T-helper 2 cell treated with Interferon-gamma antibody and Interleukin-4, amounts not matched to agents 5 μg/mL and 100 μg/mL, for 36 hours (primary cell): ENCODE data around the gene SPCS1.

Experiments
- DNase-seq: peaks from one replicate; pipeline ENCODE4 v3.0.0; 2021; ENCODE audit warnings: low spot score
- H3K27ac Mint-ChIP-seq: one replicate; pipeline ENCODE4 v1.8.0; 2021; ENCODE audit warnings: mild to moderate bottlenecking, mixed read lengths
- H3K27me3 Mint-ChIP-seq: one replicate; pipeline ENCODE4 v1.8.0; 2021; ENCODE audit warnings: low read depth, mixed read lengths
- H3K36me3 Mint-ChIP-seq: one replicate; pipeline ENCODE4 v1.8.0; 2021; ENCODE audit warnings: low read depth, mixed read lengths
- H3K4me1 Mint-ChIP-seq: one replicate; pipeline ENCODE4 v1.8.0; 2021; ENCODE audit warnings: low read depth, mixed read lengths
- H3K4me3 Mint-ChIP-seq: one replicate; pipeline ENCODE4 v1.8.0; 2022; ENCODE audit warnings: mild to moderate bottlenecking, moderate library complexity, mixed read lengths
- H3K9me3 Mint-ChIP-seq: one replicate; pipeline ENCODE4 v1.8.0; 2021; ENCODE audit warnings: mixed read lengths

SPCS1 gene

DNA sequence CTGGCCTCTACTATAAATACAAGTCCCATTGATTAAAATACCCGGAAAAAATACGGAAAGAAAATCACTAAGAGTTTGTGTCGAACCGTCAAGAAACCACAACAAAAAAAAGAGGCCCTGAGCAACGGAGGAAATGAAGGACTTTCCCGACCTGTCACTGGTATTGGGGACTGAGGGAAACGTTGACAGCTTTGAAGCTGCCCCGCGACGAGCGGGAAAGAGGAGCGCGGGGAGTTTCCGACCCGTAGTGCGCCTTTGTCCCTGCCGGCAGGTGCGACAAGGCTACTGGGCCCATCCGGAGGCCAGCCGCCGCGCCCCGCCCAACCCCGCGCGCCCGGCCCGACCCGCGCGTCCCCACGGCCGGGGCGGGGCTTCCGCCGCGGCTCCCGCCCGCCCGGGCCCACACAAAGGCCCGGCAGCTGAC is 20.6 kb upstream of the SPCS1 start:
- Mint-ChIP-seq H3K36me3 (peaks cover 64% of the 10 kb centered on the region), H3K27ac (peak overlapping the region; percentile 94), H3K9me3 (no peaks in the 10 kb centered on the region), H3K4me1 (peaks cover 39% of the 10 kb centered on the region), H3K4me3 (peak overlapping the region; percentile 87), H3K27me3 (no peaks in the 10 kb centered on the region)
- peak; percentile 88 for DNase-seq

GRCh38 chr3:52685709-52686691 is 19.9 kb upstream of the SPCS1 start, which contains the start of the genes GNL3 and PBRM1:
TSS of gene GNL3 (plus strand) at chr3:52686032. CDS start at chr3:52686093, 61 bp downstream.
TSS of gene PBRM1 (minus strand) at chr3:52685913.
- H3K4me3 Mint-ChIP-seq = peak within 1 kb of the TSS; percentile 97
- DNase-seq = peak; percentile 94
- no peaks in the 10 kb centered on the region for H3K9me3 Mint-ChIP-seq
- H3K36me3 Mint-ChIP-seq = peaks cover 65% of the 10 kb centered on the region
- no peaks in the 10 kb centered on the region for H3K27me3 Mint-ChIP-seq
- peak within 1 kb of the TSS; percentile 97 for H3K27ac Mint-ChIP-seq
- H3K4me1 Mint-ChIP-seq = peaks cover 43% of the 10 kb centered on the region

DNA sequence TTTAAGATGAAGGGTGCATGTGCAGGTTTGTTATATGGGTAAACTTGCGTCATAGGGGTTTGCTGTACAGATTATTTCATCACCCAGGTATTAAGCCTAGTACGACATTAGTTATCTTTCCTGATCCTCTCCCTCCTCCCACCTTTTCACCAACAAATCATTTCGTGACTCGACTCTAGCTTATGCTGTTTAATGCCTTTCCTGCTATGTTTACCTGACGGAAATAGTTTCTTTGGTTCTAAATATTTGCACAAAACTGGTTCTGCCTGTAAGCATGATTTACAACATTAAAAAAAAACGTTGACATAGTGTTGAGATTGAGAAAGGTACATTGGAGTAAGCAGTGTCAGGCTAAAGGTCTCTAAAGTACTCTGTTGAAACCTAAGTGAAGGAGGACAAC is 17.6 kb upstream of the SPCS1 start:
- Mint-ChIP-seq H3K27ac (no peak overlapping the region), H3K9me3 (no peaks in the 10 kb centered on the region), H3K27me3 (no peaks in the 10 kb centered on the region), H3K36me3 (peaks cover 68% of the 10 kb centered on the region), H3K4me1 (peaks cover 29% of the 10 kb centered on the region), H3K4me3 (peak overlapping the region; percentile 54)
- no peak for DNase-seq

GRCh38 chr3:52689151-52689550 is 16.8 kb upstream of the SPCS1 start:
- no peak overlapping the region for H3K27ac Mint-ChIP-seq
- H3K36me3 Mint-ChIP-seq = peaks cover 73% of the 10 kb centered on the region
- no peak overlapping the region for H3K4me3 Mint-ChIP-seq
- peaks cover 23% of the 10 kb centered on the region for H3K4me1 Mint-ChIP-seq
- H3K9me3 Mint-ChIP-seq = no peaks in the 10 kb centered on the region
- no peak for DNase-seq
- no peaks in the 10 kb centered on the region for H3K27me3 Mint-ChIP-seq

DNA sequence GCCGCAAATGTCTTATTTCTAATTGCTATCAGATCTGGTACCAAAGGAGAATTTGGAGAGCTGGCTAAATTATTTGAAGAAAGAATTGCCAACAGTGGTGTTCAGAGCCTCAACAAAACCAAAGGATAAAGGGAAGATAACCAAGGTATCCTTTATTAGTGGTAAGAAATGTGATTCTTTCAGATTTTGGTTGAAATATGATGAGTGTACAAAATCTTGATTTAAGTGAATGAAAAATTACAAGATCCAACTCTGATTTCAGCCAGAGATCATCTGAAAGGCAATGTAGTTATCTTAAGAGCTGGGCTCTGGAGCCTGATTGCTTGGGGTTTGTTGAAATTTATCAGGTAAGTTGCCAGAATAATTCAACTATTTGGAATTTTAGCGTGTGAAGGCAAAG is 15.3 kb upstream of the SPCS1 start:
- no peak overlapping the region for H3K27ac Mint-ChIP-seq
- H3K4me3 Mint-ChIP-seq = no peak overlapping the region
- no peaks in the 10 kb centered on the region for H3K9me3 Mint-ChIP-seq
- peaks cover 83% of the 10 kb centered on the region for H3K36me3 Mint-ChIP-seq
- peaks cover 17% of the 10 kb centered on the region for H3K4me1 Mint-ChIP-seq
- H3K27me3 Mint-ChIP-seq = no peaks in the 10 kb centered on the region
- no peak for DNase-seq

- Mint-ChIP-seq H3K4me1 (peaks cover 8% of the 10 kb centered on the region), H3K9me3 (no peaks in the 10 kb centered on the region), H3K27me3 (no peaks in the 10 kb centered on the region), H3K36me3 (peaks cover 73% of the 10 kb centered on the region), H3K27ac (no peak overlapping the region), H3K4me3 (no peak overlapping the region)
- no peak for DNase-seq
These were observed 12.8 kb upstream of the SPCS1 start for GRCh38 chr3:52693071-52693470.

- no peak for DNase-seq
- H3K27ac Mint-ChIP-seq = no peak overlapping the region
- no peak overlapping the region for H3K4me3 Mint-ChIP-seq
- H3K27me3 Mint-ChIP-seq = no peaks in the 10 kb centered on the region
- no peaks in the 10 kb centered on the region for H3K9me3 Mint-ChIP-seq
- peaks cover 5% of the 10 kb centered on the region for H3K4me1 Mint-ChIP-seq
- H3K36me3 Mint-ChIP-seq = peaks cover 58% of the 10 kb centered on the region
These were observed 11.2 kb upstream of the SPCS1 start for GRCh38 chr3:52694528-52695189.

DNA sequence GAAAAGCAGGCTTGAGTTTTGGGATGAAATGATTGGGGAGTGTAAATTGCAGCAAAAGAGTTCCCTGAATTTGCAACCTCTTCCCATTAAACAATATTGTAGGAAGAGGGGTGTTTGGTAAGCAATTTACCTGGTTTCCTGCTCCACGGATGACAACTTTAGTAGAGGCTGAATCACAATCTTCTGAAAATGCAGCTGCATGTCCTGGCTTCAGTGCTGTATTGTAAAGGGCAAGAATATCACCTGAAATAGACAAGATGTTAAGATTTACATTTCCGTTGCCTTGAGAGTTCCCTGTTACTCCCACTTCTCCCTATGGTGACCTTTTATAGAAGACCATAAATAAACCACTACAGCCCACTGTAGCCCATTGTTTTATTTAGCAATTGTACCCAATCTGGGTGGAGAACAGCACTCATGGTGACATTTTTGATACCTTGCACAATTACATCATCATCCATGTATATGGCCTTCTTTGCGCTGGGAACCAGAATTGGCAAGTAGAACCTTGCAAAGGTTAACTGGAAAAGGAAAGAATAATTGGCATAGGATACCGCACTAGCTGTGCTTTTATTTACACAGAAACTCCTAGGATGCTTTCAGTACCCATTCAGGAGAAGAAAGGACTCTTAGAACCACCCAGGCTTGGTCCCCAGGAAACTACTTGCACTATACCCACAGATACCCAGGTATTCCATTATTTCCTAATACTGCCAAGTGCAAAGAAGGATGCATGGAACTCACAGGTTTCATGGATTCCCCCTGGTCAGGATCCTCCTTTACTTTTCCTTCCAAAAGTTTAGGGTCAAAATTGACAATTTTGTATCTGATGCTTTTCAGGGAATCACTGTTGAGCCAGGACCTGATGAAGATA is 9.9 kb upstream of the SPCS1 start:
- H3K27me3 Mint-ChIP-seq = no peaks in the 10 kb centered on the region
- H3K4me1 Mint-ChIP-seq = no peaks in the 10 kb centered on the region
- H3K9me3 Mint-ChIP-seq = no peaks in the 10 kb centered on the region
- H3K36me3 Mint-ChIP-seq = peaks cover 52% of the 10 kb centered on the region
- no peak overlapping the region for H3K27ac Mint-ChIP-seq
- DNase-seq = no peak
- no peak overlapping the region for H3K4me3 Mint-ChIP-seq

- Mint-ChIP-seq H3K36me3 (peaks cover 47% of the 10 kb centered on the region), H3K4me1 (no peaks in the 10 kb centered on the region), H3K4me3 (no peak overlapping the region), H3K27ac (no peak overlapping the region), H3K9me3 (no peaks in the 10 kb centered on the region), H3K27me3 (no peaks in the 10 kb centered on the region)
- no peak for DNase-seq
These were observed 8.9 kb upstream of the SPCS1 start for GRCh38 chr3:52696830-52697631.

DNA sequence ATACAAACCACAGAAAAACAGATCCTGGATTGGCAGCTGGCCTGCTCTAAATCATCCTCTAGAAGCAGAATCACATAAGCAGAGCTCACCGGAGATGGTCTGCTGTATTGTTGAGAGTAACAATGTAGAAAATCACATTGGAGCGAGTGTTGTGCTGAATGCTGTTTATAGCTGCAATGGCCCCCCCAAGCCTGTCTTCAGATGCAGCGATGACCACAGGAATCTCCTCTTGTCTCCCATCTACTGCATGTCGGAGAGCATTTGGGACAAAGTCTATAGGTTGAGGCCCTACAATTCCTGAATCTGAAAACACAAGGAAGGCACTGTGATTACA is 8.3 kb upstream of the SPCS1 start:
- Mint-ChIP-seq H3K36me3 (peaks cover 46% of the 10 kb centered on the region), H3K4me3 (no peak overlapping the region), H3K4me1 (no peaks in the 10 kb centered on the region), H3K27ac (peak overlapping the region; percentile 52), H3K27me3 (no peaks in the 10 kb centered on the region), H3K9me3 (no peaks in the 10 kb centered on the region)
- DNase-seq = no peak

GRCh38 chr3:52703341-52703740 is 2.6 kb upstream of the SPCS1 start:
- no peak for DNase-seq
- H3K36me3 Mint-ChIP-seq = peaks cover 18% of the 10 kb centered on the region
- peak overlapping the region; percentile 4 for H3K27ac Mint-ChIP-seq
- H3K27me3 Mint-ChIP-seq = no peaks in the 10 kb centered on the region
- peaks cover 23% of the 10 kb centered on the region for H3K4me1 Mint-ChIP-seq
- H3K9me3 Mint-ChIP-seq = no peaks in the 10 kb centered on the region
- H3K4me3 Mint-ChIP-seq = peak overlapping the region; percentile 41

GRCh38 chr3:52704611-52705437 is 1.1 kb upstream of the SPCS1 start:
- no peaks in the 10 kb centered on the region for H3K9me3 Mint-ChIP-seq
- H3K4me3 Mint-ChIP-seq = peak overlapping the region; percentile 98
- H3K36me3 Mint-ChIP-seq = peaks cover 23% of the 10 kb centered on the region
- H3K27me3 Mint-ChIP-seq = no peaks in the 10 kb centered on the region
- no peak for DNase-seq
- peak overlapping the region; percentile 92 for H3K27ac Mint-ChIP-seq
- H3K4me1 Mint-ChIP-seq = peaks cover 26% of the 10 kb centered on the region
